ENCODE data around the gene SRP14.

DNA sequence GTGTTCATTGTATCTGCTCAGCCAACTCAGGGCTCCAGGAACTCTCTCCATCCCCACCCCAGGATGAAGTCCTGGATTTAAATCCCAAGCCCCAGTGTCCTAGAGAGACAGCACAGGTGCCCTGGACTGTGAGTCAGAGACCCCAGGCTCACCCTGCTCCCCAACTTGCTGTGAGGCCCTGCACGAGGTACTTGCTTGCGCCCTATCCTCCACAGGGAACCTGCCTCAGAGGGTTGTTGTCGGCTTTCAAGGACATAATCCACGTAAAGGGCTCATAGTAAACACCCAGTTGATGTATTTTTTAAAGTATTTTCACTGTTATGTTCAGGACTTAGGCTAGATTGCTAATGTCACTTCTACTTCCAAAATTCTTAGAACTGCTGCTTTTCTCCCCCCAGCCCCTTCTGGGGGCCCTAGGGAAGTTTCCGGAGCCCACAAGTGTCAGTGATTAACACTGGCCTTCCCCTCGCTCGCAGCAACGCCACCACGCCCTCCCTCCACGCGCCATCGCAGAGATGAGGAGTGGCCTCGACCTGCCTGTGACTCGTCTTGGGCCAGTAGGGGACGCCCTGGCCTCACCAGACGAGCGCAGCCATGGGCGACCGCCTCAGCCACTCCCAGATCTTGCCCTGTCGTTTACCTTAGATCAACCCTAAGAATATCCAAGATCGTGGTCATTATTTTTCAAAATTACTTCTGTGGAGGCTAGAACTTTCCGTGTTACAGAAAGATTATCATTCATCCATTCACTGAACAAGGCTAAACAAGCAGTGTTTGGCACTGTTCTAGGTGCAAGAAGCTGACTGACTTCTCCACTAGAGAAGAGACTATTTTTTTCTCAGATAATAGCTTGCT, 6.0 kb upstream of the SRP14 start:
- no peak for TF ChIP-seq POLR2A (IDR thresholded peaks at IDR 0.05)
- TF ChIP-seq, protein P1, sequence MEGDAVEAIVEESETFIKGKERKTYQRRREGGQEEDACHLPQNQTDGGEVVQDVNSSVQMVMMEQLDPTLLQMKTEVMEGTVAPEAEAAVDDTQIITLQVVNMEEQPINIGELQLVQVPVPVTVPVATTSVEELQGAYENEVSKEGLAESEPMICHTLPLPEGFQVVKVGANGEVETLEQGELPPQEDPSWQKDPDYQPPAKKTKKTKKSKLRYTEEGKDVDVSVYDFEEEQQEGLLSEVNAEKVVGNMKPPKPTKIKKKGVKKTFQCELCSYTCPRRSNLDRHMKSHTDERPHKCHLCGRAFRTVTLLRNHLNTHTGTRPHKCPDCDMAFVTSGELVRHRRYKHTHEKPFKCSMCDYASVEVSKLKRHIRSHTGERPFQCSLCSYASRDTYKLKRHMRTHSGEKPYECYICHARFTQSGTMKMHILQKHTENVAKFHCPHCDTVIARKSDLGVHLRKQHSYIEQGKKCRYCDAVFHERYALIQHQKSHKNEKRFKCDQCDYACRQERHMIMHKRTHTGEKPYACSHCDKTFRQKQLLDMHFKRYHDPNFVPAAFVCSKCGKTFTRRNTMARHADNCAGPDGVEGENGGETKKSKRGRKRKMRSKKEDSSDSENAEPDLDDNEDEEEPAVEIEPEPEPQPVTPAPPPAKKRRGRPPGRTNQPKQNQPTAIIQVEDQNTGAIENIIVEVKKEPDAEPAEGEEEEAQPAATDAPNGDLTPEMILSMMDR (IDR thresholded peaks at IDR 0.05): peak; percentile 34 to 98 (median 97)
